GM19397 (cell line): ENCODE data around the gene MT3.

Experiments
- ATAC-seq: cut with Tn5 transposase; IDR thresholded peaks from one replicate; pipeline ENCODE4 v1.9.1; 2021; ENCODE audit warnings: mild to moderate bottlenecking, moderate library complexity; ENCODE audit not compliant: unreplicated experiment

MT3 gene

GRCh38 chr16:56589141-56590039 lies at the start of gene MT3:
Gene MT3, plus strand, starts transcription at chr16:56589528. Its CDS starts 63 bp downstream, at chr16:56589591.
- no peak for ATAC-seq

DNA sequence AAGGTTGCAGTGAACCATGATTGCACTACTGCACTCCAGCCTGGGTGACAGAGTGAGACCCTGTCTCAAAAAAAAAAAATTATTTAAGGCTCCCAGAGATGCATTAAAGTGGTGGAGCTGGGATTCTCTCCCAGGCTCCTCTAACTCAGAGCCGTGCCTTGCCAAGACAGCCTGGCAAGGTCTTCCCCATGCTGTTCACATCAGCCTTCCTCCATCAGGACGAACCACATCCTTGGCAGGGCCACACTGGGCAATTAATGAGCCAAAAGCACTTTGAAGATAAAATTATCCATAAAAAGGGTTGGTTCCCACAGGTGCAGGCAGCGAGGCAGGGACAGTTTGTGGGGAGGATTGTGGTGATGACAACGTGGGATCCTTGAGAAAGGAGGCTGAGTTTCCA lies 49.7 kb upstream of the MT3 start:
- ATAC-seq: no peak

- ATAC-seq: no peak
Observed at GRCh38 chr16:56542039-56542438, 47.3 kb upstream of the MT3 start.

DNA sequence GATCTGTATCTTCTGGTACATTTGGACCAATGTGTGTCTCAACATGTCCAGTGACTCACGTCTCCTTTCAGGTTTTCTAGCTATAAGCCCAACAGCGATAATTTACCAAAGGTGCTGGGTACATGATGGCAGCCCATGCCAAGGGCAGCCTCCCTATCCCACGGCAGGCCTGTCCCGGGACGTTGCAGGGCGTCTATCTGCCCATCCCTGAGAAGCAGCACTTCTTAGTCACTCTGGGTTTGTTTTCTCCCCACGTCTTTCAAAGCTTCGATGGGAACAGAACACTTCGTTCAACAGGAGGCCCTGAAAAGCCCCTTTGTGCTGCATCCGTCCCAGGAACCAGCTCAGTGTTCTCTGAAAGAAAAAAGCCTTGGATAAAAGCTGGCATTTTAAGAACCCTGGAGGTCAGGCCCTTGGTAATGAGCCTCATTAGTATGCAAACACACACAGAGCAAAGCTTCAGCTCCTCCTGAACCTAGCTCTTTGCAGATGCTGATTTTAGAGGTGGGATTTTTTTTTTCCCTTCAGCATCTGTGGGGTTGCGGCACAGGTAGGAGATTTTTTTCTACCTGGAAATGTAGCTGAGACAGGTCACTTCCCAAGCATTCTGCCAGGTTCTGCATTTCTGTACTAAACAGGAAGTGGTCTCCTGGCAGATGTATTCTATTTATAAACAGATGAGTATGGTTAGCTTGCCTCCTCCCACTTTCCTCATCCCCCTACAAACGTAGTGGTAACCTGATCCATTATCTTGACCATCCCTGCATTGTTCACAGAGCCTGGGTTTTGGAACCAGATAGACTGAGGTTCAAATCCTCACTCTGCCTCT lies 42.0 kb upstream of the MT3 start:
- no peak for ATAC-seq

DNA sequence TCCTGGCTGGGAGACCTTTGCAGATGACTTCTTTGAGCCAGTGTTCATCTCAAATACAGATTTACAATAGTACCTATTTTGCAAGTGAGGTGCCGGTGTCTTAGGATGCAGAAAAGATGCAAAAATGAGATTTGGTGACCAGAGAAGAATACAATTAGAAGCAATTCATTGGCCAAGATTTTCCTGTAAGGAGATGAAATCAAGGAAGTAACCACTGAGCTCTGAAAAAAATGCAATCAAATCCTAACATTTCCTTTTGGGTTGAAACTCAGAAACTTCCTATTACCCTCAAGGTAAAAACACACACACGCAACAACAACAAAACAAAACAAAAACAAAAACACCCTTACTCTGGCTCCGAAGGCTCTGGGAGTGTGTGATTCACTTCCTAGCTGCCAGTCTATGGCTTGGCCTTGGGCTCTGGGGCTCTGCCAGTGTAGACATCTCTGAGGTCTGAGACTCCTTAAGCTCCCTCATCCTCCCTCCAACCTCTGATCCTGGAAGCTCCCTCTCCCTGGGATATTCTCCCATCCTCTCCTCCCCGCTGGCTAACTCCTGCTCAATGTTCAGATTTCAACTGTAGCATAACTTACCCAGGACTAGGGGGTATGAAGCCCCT lies 41.3 kb upstream of the MT3 start:
- ATAC-seq: no peak

- no peak for ATAC-seq
Observed at GRCh38 chr16:56549161-56549560, 40.2 kb upstream of the MT3 start.

- ATAC-seq: no peak
Observed at GRCh38 chr16:56549744-56550385, 39.5 kb upstream of the MT3 start.

DNA sequence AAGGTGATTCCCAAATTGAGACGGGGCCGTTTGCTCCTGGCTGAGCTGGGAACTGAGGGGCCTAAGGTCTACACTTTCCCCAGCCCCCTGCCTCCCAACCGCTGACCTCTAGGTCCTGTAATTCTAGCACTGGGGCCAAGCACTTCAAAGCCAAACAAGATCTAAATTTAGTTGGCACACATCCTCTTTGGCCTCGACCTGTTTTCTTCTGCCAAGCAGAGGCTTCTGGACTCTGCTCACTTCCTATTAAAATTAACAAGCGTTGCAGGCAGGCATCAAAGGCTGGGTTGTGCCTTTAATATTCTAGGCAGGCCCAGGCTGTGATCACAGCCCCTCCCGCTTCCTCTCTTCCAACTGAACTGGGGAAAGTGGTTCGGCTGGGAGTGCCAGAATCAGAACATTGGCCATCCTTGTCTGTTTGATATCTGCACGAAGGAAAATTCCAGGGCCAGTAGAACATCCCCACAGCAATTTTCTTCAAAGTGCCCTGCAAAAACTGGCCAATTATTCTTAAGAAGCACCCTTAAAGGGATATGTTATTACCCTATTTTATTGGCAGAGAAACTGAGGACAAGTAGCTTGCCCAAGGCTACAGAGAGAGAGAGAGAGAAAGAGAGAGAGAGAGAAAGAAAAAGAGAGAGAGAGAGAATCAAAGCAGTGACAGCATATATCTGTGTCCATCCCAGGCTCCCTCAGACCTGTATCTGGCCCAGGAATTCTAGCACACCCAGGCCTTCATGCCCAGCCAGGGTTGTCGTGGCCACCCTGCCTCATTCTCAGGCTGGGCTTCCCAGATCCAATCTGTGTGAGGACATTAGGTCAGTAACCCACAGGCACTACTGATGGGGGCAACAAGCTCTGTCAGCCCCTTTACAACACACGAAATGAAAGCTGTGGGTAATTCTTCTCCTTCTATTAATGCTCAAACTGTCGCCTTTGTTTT lies 37.3 kb upstream of the MT3 start:
- no peak for ATAC-seq

- ATAC-seq: no peak
Observed at GRCh38 chr16:56554441-56554840, 34.9 kb upstream of the MT3 start.

DNA sequence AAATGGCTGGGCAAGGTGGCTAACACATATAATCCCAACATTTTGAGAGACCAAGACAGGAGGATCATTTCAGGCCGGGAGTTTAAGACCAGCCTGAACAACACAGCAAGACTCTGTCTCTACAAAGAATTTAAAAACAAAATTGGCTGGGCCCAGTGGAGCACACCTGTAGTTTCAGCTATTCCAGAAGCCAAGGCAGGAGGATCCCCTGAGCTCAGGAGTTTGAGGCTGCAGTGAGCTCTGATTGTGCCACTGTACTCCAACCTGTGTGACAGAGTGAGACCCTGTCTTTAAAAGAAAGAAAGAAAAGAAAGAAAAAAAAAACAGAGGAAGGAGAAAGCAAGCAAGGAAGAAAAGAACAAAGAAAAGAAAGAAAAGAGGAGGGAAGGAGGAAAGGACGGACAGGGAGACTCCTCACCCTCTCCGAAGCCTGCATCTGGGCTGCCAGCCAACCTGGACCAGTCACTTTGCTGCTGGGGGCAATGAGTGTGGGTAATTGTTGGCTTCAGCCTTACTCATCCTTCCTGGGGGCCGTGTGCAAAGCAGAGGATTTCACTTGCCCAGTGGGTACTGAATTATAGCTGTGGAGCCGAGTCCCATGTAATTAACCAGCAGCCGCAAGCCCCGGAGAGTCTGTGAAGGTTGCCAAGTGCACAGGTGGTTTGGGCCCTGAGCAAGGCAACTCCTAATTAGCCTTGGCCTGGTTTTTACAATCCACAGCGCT lies 31.1 kb upstream of the MT3 start:
- ATAC-seq: no peak

- ATAC-seq: no peak
Observed at GRCh38 chr16:56559109-56559508, 30.2 kb upstream of the MT3 start.

DNA sequence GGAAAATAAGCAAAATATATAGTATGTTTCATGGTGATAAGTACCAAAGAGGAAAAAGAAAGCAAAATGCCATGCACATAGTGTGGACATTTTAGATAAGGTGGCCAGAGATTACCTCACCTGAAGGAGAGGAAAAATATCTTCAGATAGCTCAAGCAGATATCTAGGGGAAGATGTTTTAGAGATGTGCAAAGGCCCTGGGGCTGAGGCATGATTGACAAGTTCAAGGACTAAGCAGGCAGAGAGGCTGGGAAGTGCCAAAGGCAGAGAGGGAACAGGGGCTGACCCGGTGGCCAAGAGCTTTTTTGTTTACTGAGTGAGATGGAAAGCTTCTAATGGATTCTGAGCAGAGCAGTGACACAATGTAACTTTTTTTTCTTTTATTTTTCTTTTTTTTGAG lies 28.9 kb upstream of the MT3 start:
- ATAC-seq: no peak

DNA sequence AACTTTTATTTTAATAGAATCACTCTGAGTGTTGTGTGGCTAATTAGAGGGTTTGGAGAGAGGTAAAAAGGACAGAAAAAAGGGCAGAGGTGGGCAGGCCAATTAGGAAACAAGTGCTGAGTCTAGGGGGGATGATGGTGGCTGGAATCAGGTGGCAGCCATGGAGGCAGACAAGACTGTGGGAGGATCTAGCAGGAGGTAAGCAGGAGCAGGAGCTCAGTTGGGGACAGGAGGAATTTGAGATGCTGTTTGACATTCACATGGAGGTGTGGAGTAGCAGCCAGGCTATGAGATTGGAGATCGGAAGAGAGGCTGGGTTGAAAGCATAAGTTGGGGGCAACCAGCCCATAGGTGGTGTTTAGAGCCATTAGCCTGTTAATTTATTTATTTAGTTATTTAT lies 28.2 kb upstream of the MT3 start:
- ATAC-seq: no peak

GRCh38 chr16:56564793-56565477 lies 24.4 kb upstream of the MT3 start, which contains the start of gene MT4:
Gene MT4, plus strand, starts transcription at chr16:56565073. Its CDS starts 56 bp downstream, at chr16:56565129.
- no peak for ATAC-seq

DNA sequence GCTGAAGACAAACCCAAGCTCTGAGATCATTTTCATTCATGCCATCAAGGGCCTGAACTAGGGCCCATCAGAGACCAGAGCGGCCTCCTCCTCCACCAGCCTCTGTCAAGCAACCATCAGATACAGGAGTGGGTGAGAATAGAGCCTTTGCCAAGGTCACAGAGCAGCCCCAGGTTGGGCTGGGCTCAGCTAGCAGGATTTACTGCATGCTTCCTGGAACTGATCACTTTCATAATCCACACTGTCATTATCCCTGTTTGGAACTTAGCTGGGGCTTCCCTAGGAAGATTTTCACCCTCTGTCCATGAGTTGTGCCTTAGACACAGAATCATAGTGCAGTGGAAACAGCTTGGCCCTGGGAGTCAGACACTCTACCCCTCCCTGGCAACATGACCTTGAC lies 19.4 kb upstream of the MT3 start:
- ATAC-seq: no peak

GRCh38 chr16:56571525-56571924 lies 17.8 kb upstream of the MT3 start:
- no peak for ATAC-seq

GRCh38 chr16:56574625-56575024 lies 14.7 kb upstream of the MT3 start:
- no peak for ATAC-seq

GRCh38 chr16:56576585-56577299 lies 12.6 kb upstream of the MT3 start:
- ATAC-seq: peak; percentile 66
